Liver (tissue), 3 donors: ENCODE data around the gene RALGAPA2.

Experiments
- RAD21 ChIP-seq, 2 donors: IDR thresholded peaks; 2 replicates each; pipeline ENCODE4 v1.6.1; 2016; ENCODE audit warnings: antibody characterized with exemption in 2 of 2, mild to moderate bottlenecking in 2 of 2
- TF ChIP-seq, protein P1 (sequence below): fragments of 150-350 bp; IDR thresholded peaks from 2 replicates; pipeline ENCODE4 v1.5.1; 2017; ENCODE audit warnings: improper control_type of control experiment, low read depth, low read length; ENCODE audit not compliant: missing input control
- TF ChIP-seq, protein P2 (sequence below): IDR thresholded peaks from 2 replicates; pipeline ENCODE4 v1.6.1; 2016; ENCODE audit warnings: antibody characterized with exemption
- donor health status: healthy.
- donor health status: healthy.

DNA sequence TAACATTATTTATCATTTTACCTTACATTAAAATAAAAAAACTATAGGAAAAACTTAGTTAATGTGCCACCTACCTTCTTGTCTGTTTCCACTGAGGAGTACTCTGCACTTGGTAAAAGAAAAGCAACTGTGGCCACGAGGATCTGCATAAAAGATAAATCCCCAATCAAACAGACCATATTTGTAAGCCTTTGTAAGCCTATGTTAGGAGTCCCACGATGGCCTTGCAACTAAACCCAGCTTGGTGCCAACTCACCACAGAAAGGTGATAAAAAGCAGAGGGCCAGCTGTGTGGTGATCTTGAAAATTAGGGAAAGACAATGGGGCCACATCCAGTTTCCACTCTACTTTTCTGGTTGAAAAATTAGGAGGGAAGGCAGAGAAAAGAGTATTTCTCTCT lies 187.7 kb downstream of the RALGAPA2 start:
- TF ChIP-seq, protein P1, sequence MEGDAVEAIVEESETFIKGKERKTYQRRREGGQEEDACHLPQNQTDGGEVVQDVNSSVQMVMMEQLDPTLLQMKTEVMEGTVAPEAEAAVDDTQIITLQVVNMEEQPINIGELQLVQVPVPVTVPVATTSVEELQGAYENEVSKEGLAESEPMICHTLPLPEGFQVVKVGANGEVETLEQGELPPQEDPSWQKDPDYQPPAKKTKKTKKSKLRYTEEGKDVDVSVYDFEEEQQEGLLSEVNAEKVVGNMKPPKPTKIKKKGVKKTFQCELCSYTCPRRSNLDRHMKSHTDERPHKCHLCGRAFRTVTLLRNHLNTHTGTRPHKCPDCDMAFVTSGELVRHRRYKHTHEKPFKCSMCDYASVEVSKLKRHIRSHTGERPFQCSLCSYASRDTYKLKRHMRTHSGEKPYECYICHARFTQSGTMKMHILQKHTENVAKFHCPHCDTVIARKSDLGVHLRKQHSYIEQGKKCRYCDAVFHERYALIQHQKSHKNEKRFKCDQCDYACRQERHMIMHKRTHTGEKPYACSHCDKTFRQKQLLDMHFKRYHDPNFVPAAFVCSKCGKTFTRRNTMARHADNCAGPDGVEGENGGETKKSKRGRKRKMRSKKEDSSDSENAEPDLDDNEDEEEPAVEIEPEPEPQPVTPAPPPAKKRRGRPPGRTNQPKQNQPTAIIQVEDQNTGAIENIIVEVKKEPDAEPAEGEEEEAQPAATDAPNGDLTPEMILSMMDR = no peak
- TF ChIP-seq RAD21 (IDR thresholded peaks at IDR 0.05) = no peak
- TF ChIP-seq, protein P2, sequence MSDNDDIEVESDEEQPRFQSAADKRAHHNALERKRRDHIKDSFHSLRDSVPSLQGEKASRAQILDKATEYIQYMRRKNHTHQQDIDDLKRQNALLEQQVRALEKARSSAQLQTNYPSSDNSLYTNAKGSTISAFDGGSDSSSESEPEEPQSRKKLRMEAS = no peak
